Measurements from ENCODE around the gene ITGB5.

ITGB5 gene

GRCh38 chr3:124748560-124749198 is 138.5 kb downstream of the ITGB5 start:
- DNase-seq (ENCODE audit: low read depth): no peak
- in situ Hi-C loops (cut with HindIII; ENCODE audit: low sequenced_read_pairs): no loop called here
- TF ChIP-seq CTCF (IDR thresholded peaks at IDR 0.05; ENCODE audit: low read depth, low read length, missing control alignments): no peak

GRCh38 chr3:124747111-124747981 is 139.8 kb downstream of the ITGB5 start:
- DNase-seq (ENCODE audit: low read depth): no peak
- in situ Hi-C loops (cut with HindIII; ENCODE audit: low sequenced_read_pairs): no loop called here
- no peak for TF ChIP-seq CTCF (IDR thresholded peaks at IDR 0.05; ENCODE audit: low read depth, low read length, missing control alignments)
- H3K4me3 ChIP-seq (ENCODE audit: low read depth, low read length): no peak overlapping the region

More at GRCh38 chr3:124748560-124749198, 138.5 kb downstream of the ITGB5 start:
- H3K4me3 ChIP-seq (ENCODE audit: low read depth, low read length): no peak overlapping the region

DNA sequence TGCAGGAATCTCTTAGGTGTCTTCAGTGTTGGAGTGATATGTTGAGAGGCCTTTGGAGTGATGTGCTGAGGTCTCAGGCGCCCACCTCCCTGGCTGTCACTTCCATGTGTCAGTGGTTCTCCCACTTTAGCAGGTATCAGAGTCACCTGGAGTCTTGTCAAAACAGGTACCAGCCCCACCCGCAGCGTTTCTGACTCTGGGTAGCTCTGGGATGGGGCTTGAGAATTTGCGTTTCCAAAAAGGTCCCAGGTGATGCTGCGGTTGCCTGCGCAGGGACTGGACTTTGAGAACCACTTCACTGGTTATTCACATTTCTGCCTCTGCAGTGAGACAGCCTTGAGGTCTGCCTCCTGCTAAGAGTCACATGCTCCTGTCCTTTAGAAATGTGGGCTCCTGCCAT is 141.4 kb downstream of the ITGB5 start:
- in situ Hi-C loops (cut with HindIII; ENCODE audit: low sequenced_read_pairs): no loop called here
- H3K4me3 ChIP-seq (ENCODE audit: low read depth, low read length): no peak overlapping the region
- no peak for TF ChIP-seq CTCF (IDR thresholded peaks at IDR 0.05; ENCODE audit: low read depth, low read length, missing control alignments)
- DNase-seq (ENCODE audit: low read depth): no peak

- no peak for TF ChIP-seq CTCF (IDR thresholded peaks at IDR 0.05; ENCODE audit: low read depth, low read length, missing control alignments)
- in situ Hi-C loops (cut with HindIII; ENCODE audit: low sequenced_read_pairs): no loop called here
- no peak overlapping the region for H3K4me3 ChIP-seq (ENCODE audit: low read depth, low read length)
- no peak for DNase-seq (ENCODE audit: low read depth)
These were observed 146.1 kb downstream of the ITGB5 start for GRCh38 chr3:124741027-124741426.

GRCh38 chr3:124731760-124732159 is 155.4 kb downstream of the ITGB5 start:
- no peak for TF ChIP-seq CTCF (IDR thresholded peaks at IDR 0.05; ENCODE audit: low read depth, low read length, missing control alignments)
- no peak overlapping the region for H3K4me3 ChIP-seq (ENCODE audit: low read depth, low read length)

DNA sequence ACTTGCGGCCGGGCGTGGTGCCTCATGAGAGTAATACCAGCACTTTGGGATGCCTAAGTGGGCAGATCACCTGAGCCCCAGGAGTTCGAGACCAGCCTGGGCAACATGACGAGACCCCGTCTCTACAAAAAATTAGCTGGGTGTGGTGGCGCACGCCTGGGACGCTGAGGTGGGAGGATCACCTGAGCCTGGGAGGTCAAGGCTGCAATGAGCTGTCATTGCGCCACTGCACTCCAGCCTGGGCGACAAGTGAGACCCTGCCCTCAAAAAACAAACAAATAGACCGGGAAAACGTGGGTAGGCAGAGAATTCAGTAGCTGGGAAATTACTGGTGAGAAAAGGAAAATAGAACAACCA is 156.2 kb downstream of the ITGB5 start:
- in situ Hi-C loops (cut with HindIII; ENCODE audit: low sequenced_read_pairs): no loop called here
- no peak for DNase-seq (ENCODE audit: low read depth)
- TF ChIP-seq CTCF (IDR thresholded peaks at IDR 0.05; ENCODE audit: low read depth, low read length, missing control alignments): no peak
- H3K4me3 ChIP-seq (ENCODE audit: low read depth, low read length): peak overlapping the region; percentile 83

More at GRCh38 chr3:124731760-124732159, 155.4 kb downstream of the ITGB5 start:
- no peak for DNase-seq (ENCODE audit: low read depth)
- in situ Hi-C loops (cut with HindIII; ENCODE audit: low sequenced_read_pairs): no loop called here
